Urothelium cell line (cell line): ENCODE measurements around the gene SHISA9.

ENCODE experiments used
- DNase-seq: peaks from one replicate; pipeline ENCODE4 v3.0.0; 2011; ENCODE audit warnings: low spot score, mixed read lengths
- FAIRE-seq: peaks from 2 replicates; lab custom pipeline; 2011; peaks lifted over from hg19 to GRCh38; lab: Jason Lieb, UNC

Gene SHISA9

DNA sequence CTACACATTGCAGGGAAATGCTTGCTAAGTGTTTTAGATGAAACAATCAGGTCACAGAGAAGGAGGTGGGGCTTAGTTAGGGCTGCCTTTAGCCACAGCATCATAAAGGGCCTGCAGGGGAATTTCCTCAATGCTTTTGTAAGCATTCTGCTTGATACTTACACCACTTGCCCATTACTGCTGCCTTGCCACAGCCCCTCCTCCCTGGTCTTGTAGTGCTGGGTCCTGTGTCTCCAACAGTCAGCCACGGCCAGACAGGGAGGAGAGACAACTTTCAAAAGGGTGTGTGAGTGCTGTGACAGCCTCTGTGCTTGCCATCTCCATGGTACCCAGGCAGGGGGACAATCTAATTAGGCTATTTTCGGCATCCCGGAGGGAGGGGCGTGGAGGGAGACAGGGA is 111.2 kb downstream of the SHISA9 start:
- DNase-seq (no peak), FAIRE-seq (no peak)

DNA sequence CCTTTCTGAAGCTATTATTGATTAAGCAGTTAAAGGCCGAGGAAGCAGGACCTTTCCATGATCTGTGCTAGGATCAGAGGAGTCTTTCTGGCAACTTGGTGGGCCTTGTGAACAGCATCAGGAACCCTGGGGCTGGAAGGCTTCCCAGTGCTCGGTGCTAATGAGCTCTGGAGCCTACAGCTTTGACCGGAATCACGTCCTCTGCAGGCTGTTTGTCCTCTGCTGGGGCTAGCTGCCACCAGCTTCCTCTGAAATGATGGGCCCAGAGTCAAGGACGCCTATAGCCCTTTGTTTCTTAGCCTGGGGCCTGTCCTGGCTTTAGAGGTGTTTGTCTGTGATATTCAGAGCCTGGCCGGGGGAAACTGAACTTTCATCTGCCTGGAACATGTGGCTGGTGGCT is 111.6 kb downstream of the SHISA9 start:
- DNase-seq (no peak), FAIRE-seq (no peak)

- FAIRE-seq (no peak), DNase-seq (peak; percentile 63)
Measured at GRCh38 chr16:13014476-13014875, 113.1 kb downstream of the SHISA9 start.

- FAIRE-seq (no peak), DNase-seq (no peak)
Measured at GRCh38 chr16:13018026-13018425, 116.6 kb downstream of the SHISA9 start.

- DNase-seq (peak; percentile 41), FAIRE-seq (peak; percentile 23)
Measured at GRCh38 chr16:13021996-13022395, 120.6 kb downstream of the SHISA9 start.

GRCh38 chr16:13029786-13030185 is 128.4 kb downstream of the SHISA9 start:
- DNase-seq (no peak), FAIRE-seq (no peak)

DNA sequence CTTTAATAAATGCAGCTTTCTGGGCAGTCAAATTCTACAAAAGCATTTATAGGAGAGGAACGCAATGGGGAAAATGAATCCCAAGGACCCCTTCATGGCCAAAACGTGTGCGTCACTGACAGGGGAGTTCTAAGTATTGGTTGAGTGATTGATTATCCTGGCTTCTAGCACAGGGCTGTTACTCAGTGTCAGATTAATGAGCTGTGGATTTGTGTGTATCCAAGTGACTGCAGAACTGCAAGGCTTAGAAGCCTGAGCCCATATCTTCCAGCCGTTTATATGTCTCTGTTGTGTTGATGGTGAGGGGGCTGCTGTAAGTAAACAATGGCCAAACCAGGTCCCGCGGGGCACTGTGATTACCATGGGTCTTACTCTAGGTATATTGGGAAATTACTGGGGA is 129.4 kb downstream of the SHISA9 start:
- FAIRE-seq, result no peak

DNA sequence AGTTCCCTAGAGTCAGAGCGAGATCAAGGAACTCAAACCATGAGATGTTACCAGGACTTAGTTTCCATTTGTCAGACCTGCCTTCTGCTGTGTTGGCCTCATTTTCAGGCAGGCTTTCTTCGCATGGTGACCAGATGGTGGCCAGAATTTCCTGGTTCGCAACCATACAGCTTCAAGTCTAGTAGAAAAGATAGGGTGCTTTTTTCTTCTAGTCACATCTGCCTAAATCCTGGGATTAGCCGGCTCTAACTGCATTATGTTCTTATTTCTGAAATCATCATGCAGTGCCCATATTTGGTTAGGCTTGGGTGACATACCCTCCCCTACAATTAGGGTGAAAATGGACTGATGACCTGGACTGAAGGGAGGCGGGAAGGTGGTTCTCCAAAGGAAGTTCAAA is 131.5 kb downstream of the SHISA9 start:
- FAIRE-seq (no peak), DNase-seq (no peak)

More for the DNA sequence above, 129.4 kb downstream of the SHISA9 start:
- DNase-seq, result no peak

- FAIRE-seq (no peak), DNase-seq (peak; percentile 63)
Measured at GRCh38 chr16:13036600-13036999, 135.2 kb downstream of the SHISA9 start.

DNA sequence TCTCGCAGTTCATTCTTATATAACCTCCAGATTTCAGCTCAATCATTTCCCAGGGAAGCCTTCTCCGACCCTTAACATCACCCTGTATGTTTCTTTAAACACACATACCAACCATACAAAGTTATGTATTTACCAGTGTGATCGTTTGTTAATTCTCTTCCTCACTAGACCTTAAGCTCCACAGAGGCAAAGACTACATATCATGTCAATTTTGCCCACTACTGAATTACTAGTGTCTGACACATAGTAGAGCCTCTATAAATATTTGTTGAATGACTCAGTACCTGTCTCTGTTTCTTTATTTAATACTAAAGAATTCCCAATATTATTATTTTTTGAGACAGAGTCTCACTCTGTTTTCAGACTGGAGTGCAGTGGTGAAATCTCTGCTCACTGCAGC is 137.2 kb downstream of the SHISA9 start:
- FAIRE-seq (no peak), DNase-seq (no peak)

- FAIRE-seq, result no peak
- DNase-seq, result no peak
Measured at GRCh38 chr16:13039526-13039925, 138.1 kb downstream of the SHISA9 start.

GRCh38 chr16:13041180-13041579 is 139.8 kb downstream of the SHISA9 start:
- DNase-seq (no peak), FAIRE-seq (no peak)

- no peak for DNase-seq
- no peak for FAIRE-seq
Measured at GRCh38 chr16:13041646-13042290, 140.4 kb downstream of the SHISA9 start.

GRCh38 chr16:13042291-13042685 is 140.9 kb downstream of the SHISA9 start:
- DNase-seq (no peak), FAIRE-seq (no peak)

- DNase-seq (no peak), FAIRE-seq (no peak)
Measured at GRCh38 chr16:13046061-13046821, 144.8 kb downstream of the SHISA9 start.

- FAIRE-seq (no peak), DNase-seq (no peak)
Measured at GRCh38 chr16:13047276-13047675, 145.9 kb downstream of the SHISA9 start.

DNA sequence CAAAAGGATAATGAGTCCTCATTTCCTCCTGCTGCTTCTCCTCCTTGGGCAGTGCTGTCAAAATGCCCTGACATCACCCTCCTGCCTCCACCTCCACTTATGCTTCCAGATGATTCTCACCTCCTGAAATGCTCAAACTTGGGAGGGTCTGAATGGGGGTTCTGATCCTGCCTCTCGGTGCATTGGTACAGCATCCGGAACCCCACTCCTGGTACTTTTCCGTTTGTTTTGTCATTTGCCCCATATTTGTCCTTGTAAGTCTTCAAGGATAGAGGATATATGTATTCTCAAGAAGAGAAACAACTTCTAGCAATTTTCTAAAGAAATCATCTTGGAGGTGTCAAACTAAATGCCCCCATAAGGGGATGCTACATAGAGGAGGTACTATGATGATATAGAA is 148.3 kb downstream of the SHISA9 start:
- no peak for DNase-seq
- FAIRE-seq, result no peak

DNA sequence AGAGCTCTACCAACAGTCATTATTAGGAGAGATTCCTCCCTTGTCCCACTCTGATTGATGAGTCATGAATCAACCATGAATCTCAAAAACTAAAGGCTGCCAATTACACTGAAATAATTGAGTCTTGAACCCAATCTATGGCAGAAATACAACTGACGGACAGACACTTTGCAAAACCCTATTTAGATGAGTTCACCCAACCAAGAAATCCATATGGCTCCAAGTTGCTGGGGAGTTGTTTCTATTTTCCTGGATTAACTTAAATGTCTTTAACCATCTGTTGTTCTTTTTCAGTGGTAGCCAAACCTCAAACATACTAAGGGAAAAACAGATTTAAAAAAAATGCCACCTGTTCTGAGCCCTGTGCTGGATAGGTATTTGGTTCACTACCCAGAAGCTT is 151.0 kb downstream of the SHISA9 start:
- FAIRE-seq (no peak), DNase-seq (no peak)

DNA sequence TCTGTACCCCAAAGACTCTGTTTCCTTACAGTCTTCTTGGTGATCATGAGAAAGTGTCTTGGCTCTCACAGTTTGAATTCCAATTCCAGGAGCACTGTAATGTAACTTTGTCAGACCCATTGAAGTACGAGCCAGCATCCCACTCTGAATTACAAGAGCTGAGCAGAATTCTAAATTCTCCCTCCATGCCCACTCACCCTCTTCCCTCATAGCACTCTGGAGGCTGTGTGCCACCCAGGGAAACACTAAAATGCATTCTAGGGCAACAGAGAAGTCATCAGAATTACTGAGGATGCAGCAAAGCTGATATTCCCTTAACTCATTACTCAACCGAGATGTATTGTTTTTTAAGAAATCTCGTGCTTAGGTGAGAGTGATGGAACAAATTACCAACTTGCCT is 154.1 kb downstream of the SHISA9 start:
- no peak for FAIRE-seq
- DNase-seq, result no peak

DNA sequence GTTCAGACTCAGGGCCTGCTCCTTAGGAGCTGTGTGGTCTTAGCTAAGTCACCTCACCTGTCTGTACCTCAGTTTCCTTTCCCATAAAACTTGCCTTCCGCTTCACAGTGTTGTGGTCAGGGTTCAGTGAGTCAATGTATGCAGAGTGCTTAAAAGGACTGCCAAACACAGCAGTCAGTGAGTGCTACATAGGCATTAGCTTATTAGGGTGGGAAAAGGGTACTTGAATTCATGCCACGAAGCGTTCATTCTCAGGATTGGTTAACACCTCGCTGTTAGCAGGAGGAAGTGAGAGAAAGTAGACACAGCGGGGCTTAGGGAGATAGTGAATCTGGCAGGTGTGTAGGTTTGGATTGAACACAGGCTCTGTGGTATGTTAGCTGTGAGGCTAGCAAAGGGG is 155.2 kb downstream of the SHISA9 start:
- DNase-seq, result no peak
- FAIRE-seq, result no peak

DNA sequence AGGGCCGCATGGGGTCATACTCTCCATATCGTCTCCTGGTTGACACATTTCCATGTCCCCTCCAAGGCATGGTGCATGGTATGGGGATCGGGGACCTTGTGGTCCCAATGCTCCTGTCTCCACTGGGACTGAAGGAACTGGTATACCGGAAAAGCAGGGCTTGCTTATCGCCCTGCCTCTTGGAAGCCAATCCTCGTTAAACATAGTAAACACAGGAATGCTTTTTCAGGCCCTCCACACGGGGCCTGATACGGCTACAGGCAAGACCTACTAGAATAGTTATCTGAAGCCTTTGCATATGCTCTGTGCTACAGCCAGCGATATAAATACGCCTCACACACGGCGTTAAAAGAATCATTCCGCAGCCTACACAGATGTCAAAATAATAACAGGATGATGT is 159.5 kb downstream of the SHISA9 start:
- FAIRE-seq (no peak), DNase-seq (no peak)

DNA sequence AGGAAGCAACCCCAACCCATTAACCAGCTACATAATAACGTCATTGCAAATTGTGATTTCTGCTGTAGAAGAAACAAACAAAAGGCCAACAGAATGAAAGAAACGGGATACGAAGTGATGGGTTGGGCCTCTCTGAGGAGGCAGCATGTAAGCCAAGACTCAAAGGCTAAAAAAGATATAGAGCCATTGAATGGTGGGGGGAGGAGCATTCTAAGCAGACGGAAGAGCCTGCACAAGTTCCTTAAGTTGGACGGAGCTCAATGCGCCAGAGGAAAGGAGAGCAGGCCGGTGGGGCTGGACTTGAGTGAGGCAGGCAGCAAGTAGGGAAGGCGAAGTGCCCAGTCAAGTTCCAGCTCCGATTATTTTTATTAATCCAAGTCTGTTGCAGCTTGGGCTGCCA is 160.3 kb downstream of the SHISA9 start:
- no peak for DNase-seq
- no peak for FAIRE-seq

- DNase-seq (no peak), FAIRE-seq (no peak)
Measured at GRCh38 chr16:13062219-13062618, 160.8 kb downstream of the SHISA9 start.
